Nephron (organoid): ENCODE results near the gene RASD1.
A peak's percentile ranks its signal among the peaks of the same experiment; 100 is the strongest.

Source experiments
- H3K27ac Mint-ChIP-seq, 3 experiments: 2 replicates each; pipeline ENCODE4 v1.8.0; 2020; ENCODE audit warnings: mixed read lengths in 3 of 3, mild to moderate bottlenecking in 2 of 3, moderate library complexity in 1 of 3
- H3K27me3 Mint-ChIP-seq: 2 replicates; pipeline ENCODE4 v1.8.0; 2021; ENCODE audit warnings: low read depth, mild to moderate bottlenecking, moderate library complexity, mixed read lengths
- H3K36me3 Mint-ChIP-seq: 2 replicates; pipeline ENCODE4 v1.8.0; 2020; ENCODE audit warnings: low read depth, mixed read lengths
- H3K4me1 Mint-ChIP-seq: 2 replicates; pipeline ENCODE4 v1.8.0; 2020; ENCODE audit warnings: mixed read lengths
- H3K4me3 Mint-ChIP-seq, 3 experiments: 2 replicates each; pipeline ENCODE4 v1.8.0; 2020; ENCODE audit warnings: mild to moderate bottlenecking in 3 of 3, mixed read lengths in 3 of 3, moderate library complexity in 2 of 3
- H3K9me3 Mint-ChIP-seq: 2 replicates; pipeline ENCODE4 v1.8.0; 2020; ENCODE audit warnings: mixed read lengths
- CTCF ChIP-seq, 3 experiments: fragments of 200-600 bp; sonication (generic); IDR thresholded peaks; one replicate each; pipeline ENCODE4 v1.5.0; 2021; ENCODE audit warnings: antibody characterized with exemption in 3 of 3; ENCODE audit not compliant: unreplicated experiment in 3 of 3

Gene RASD1

GRCh38 chr17:17525311-17525710, 29.1 kb upstream of the RASD1 start:
- peak overlapping the region in 1 of 3 experiments; percentile 44 for H3K27ac Mint-ChIP-seq
- H3K4me3 Mint-ChIP-seq: no peak overlapping the region
- no peaks in the 10 kb centered on the region for H3K9me3 Mint-ChIP-seq
- H3K4me1 Mint-ChIP-seq: peaks cover 40% of the 10 kb centered on the region
- no peaks in the 10 kb centered on the region for H3K36me3 Mint-ChIP-seq
- H3K27me3 Mint-ChIP-seq: no peaks in the 10 kb centered on the region
- no peak for TF ChIP-seq CTCF (IDR thresholded peaks at IDR 0.05; ENCODE audit: unreplicated experiment in 3 of 3)

GRCh38 chr17:17523731-17524490, 27.7 kb upstream of the RASD1 start:
- Mint-ChIP-seq H3K27ac (peak overlapping the region; percentile 70 to 77 (median 76)), H3K27me3 (no peaks in the 10 kb centered on the region), H3K4me1 (peaks cover 40% of the 10 kb centered on the region), H3K9me3 (no peaks in the 10 kb centered on the region), H3K36me3 (no peaks in the 10 kb centered on the region), H3K4me3 (no peak overlapping the region)
- TF ChIP-seq CTCF (IDR thresholded peaks at IDR 0.05; ENCODE audit: unreplicated experiment in 3 of 3): no peak

GRCh38 chr17:17523001-17523730, 27.0 kb upstream of the RASD1 start:
- Mint-ChIP-seq H3K4me1 (peaks cover 38% of the 10 kb centered on the region), H3K27me3 (no peaks in the 10 kb centered on the region), H3K36me3 (no peaks in the 10 kb centered on the region), H3K27ac (peak overlapping the region; percentile 71 to 77 (median 76)), H3K9me3 (no peaks in the 10 kb centered on the region), H3K4me3 (no peak overlapping the region)
- no peak for TF ChIP-seq CTCF (IDR thresholded peaks at IDR 0.05; ENCODE audit: unreplicated experiment in 3 of 3)

GRCh38 chr17:17520599-17521232, 24.5 kb upstream of the RASD1 start:
- no peak for TF ChIP-seq CTCF (IDR thresholded peaks at IDR 0.05; ENCODE audit: unreplicated experiment in 3 of 3)
- no peaks in the 10 kb centered on the region for H3K9me3 Mint-ChIP-seq
- H3K27me3 Mint-ChIP-seq: no peaks in the 10 kb centered on the region
- H3K36me3 Mint-ChIP-seq: no peaks in the 10 kb centered on the region
- H3K4me3 Mint-ChIP-seq: no peak overlapping the region
- no peak overlapping the region for H3K27ac Mint-ChIP-seq
- H3K4me1 Mint-ChIP-seq: peaks cover 35% of the 10 kb centered on the region

- Mint-ChIP-seq H3K27ac (no peak overlapping the region), H3K4me3 (no peak overlapping the region), H3K36me3 (no peaks in the 10 kb centered on the region), H3K4me1 (peaks cover 37% of the 10 kb centered on the region), H3K27me3 (no peaks in the 10 kb centered on the region), H3K9me3 (no peaks in the 10 kb centered on the region)
- TF ChIP-seq CTCF (IDR thresholded peaks at IDR 0.05; ENCODE audit: unreplicated experiment in 3 of 3): no peak
These were observed 23.7 kb upstream of the RASD1 start for GRCh38 chr17:17519886-17520285.
